ENCODE results near the gene QSOX1. TPM values are rescaled to one million over a fixed set of nuclear protein-coding genes. Genes with fewer than 3 reads are reported as not detected.

Gene QSOX1
- total RNA-seq, 1 experiment from 2014 or later: 226 TPM

- BruUV-seq (replicated peaks): no TSS peak
- H4K20me1 ChIP-seq (ENCODE audit: insufficient read depth): no peaks in the 10 kb centered on the region; the same call in 1 of the 2 replicates
- no peaks in the 10 kb centered on the region for H3K9me3 ChIP-seq (ENCODE audit: insufficient read depth, low read depth)
- ChIA-PET CTCF (no interaction called here), POLR2A (ENCODE audit: unreplicated experiment) (no interaction called here)
- 0 out of 2 replicates have a peak, but pooled peaks cover 9% of the 10 kb centered on the region for H3K36me3 ChIP-seq (ENCODE audit: low read depth)
- H3K79me2 ChIP-seq (ENCODE audit: low read depth): peaks cover 69% of the 10 kb centered on the region
- H2AFZ ChIP-seq: no peak overlapping the region
- peak overlapping the region; percentile 85 for H3K4me2 ChIP-seq
- peak overlapping the region; percentile 80; the same call in 1 of the 2 replicates for H3K4me3 ChIP-seq
- peak in 1 of 2 experiments; percentile 59 for DNase-seq
- TF ChIP-seq CTCF (conservative IDR thresholded peaks at IDR 0.05) (no peak), EZH2 (IDR thresholded peaks at IDR 0.05; ENCODE audit: low read depth) (no peak)
- H3F3A ChIP-seq (ENCODE audit: insufficient read depth, low read depth): peaks cover 31% of the 10 kb centered on the region; the same call in 1 of the 2 replicates
- H3K27me3 ChIP-seq (ENCODE audit: insufficient read depth, low read depth): no peaks in the 10 kb centered on the region
- no peaks in the 10 kb centered on the region for H3K9me2 ChIP-seq (ENCODE audit: insufficient read depth)
- intact Hi-C loops (cut with micrococcal nuclease; ENCODE audit: unreplicated experiment): no loop called here
- H3K4me1 ChIP-seq (replicated peaks; ENCODE audit: insufficient read depth): peaks cover 49% of the 10 kb centered on the region
- peak overlapping the region; percentile 73 for H3K27ac ChIP-seq
These were observed 2.0 kb downstream of the QSOX1 start for GRCh38 chr1:180156631-180157091.

- H3K9me2 ChIP-seq (ENCODE audit: insufficient read depth): no peaks in the 10 kb centered on the region
- peaks cover 44% of the 10 kb centered on the region for H3K4me1 ChIP-seq (replicated peaks; ENCODE audit: insufficient read depth)
- peaks cover 74% of the 10 kb centered on the region for H3K79me2 ChIP-seq (ENCODE audit: low read depth)
- ChIA-PET CTCF (no interaction called here), POLR2A (ENCODE audit: unreplicated experiment) (no interaction called here)
- peak overlapping the region; percentile 85 for H3K4me2 ChIP-seq
- TF ChIP-seq CTCF (conservative IDR thresholded peaks at IDR 0.05) (no peak), EZH2 (IDR thresholded peaks at IDR 0.05; ENCODE audit: low read depth) (no peak)
- no TSS peak for BruUV-seq (replicated peaks)
- no peak overlapping the region for H2AFZ ChIP-seq
- H3K27me3 ChIP-seq (ENCODE audit: insufficient read depth, low read depth): no peaks in the 10 kb centered on the region
- H3K9me3 ChIP-seq (ENCODE audit: insufficient read depth, low read depth): no peaks in the 10 kb centered on the region
- peak overlapping the region; percentile 73 for H3K27ac ChIP-seq
- peak overlapping the region; percentile 80; the same call in 1 of the 2 replicates for H3K4me3 ChIP-seq
- intact Hi-C loops (cut with micrococcal nuclease; ENCODE audit: unreplicated experiment): no loop called here
- peaks cover 14% of the 10 kb centered on the region; the same call in 1 of the 2 replicates for H3K36me3 ChIP-seq (ENCODE audit: low read depth)
- DNase-seq: peak in 1 of 2 experiments; percentile 62
- no peaks in the 10 kb centered on the region; the same call in 1 of the 2 replicates for H4K20me1 ChIP-seq (ENCODE audit: insufficient read depth)
- H3F3A ChIP-seq (ENCODE audit: insufficient read depth, low read depth): peaks cover 31% of the 10 kb centered on the region; the same call in 1 of the 2 replicates
These were observed 2.4 kb downstream of the QSOX1 start for GRCh38 chr1:180157108-180157507.

GRCh38 chr1:180157576-180158057 lies 2.9 kb downstream of the QSOX1 start:
- DNase-seq: peak in 1 of 2 experiments; percentile 94
- intact Hi-C loops (cut with micrococcal nuclease; ENCODE audit: unreplicated experiment): no loop called here
- POLR2A ChIA-PET (ENCODE audit: unreplicated experiment): no interaction called here

More at GRCh38 chr1:180157576-180158057, 2.9 kb downstream of the QSOX1 start:
- BruUV-seq (replicated peaks): no TSS peak
- Histone ChIP-seq H2AFZ (no peak overlapping the region), H3K27me3 (ENCODE audit: insufficient read depth, low read depth) (no peaks in the 10 kb centered on the region), H3K27ac (peak overlapping the region; percentile 73), H4K20me1 (ENCODE audit: insufficient read depth) (no peaks in the 10 kb centered on the region; the same call in 1 of the 2 replicates), H3K9me2 (ENCODE audit: insufficient read depth) (no peaks in the 10 kb centered on the region), H3K9me3 (ENCODE audit: insufficient read depth, low read depth) (no peaks in the 10 kb centered on the region), H3K4me1 (replicated peaks; ENCODE audit: insufficient read depth) (peaks cover 44% of the 10 kb centered on the region), H3K4me3 (peak overlapping the region; percentile 80; the same call in 1 of the 2 replicates), H3K36me3 (ENCODE audit: low read depth) (peaks cover 16% of the 10 kb centered on the region; the same call in 1 of the 2 replicates), H3K79me2 (ENCODE audit: low read depth) (peaks cover 79% of the 10 kb centered on the region), H3K4me2 (peak overlapping the region; percentile 85), H3F3A (ENCODE audit: insufficient read depth, low read depth) (peaks cover 28% of the 10 kb centered on the region; the same call in 1 of the 2 replicates)
- CTCF ChIA-PET: no interaction called here
- TF ChIP-seq CTCF (conservative IDR thresholded peaks at IDR 0.05) (no peak), EZH2 (IDR thresholded peaks at IDR 0.05; ENCODE audit: low read depth) (no peak)
